H1 (cell line): Measurements from ENCODE around the gene OSBP. TPM values are rescaled to one million over a fixed set of nuclear protein-coding genes. Genes with fewer than 3 reads are reported as not detected.

Experiments used
- CTCF ChIA-PET: fragments of 300-600 bp; sonication (Branson Sonifier 250); formaldehyde crosslinking; loops from one replicate; lab custom pipeline; 2021; ENCODE audit not compliant: partially characterized antibody; lab: Charles Lee
- POLR2A ChIA-PET: fragments of 300-600 bp; sonication (Branson Sonifier 250); formaldehyde crosslinking; loops from one replicate; lab custom pipeline; 2021; ENCODE audit warnings: inconsistent platforms; ENCODE audit not compliant: partially characterized antibody; lab: Charles Lee
- DNase-seq, 2 experiments: peaks; one replicate each; pipeline versions ENCODE4 v3.0.0 to v3.0.0-alpha.2; 2010 to 2022; ENCODE audit warnings: low spot score in 2 of 2, low read depth in 1 of 2, mixed read lengths in 1 of 2
- FAIRE-seq: peaks from 2 replicates; lab custom pipeline; 2011; peaks lifted over from hg19 to GRCh38; lab: Jason Lieb, UNC
- H2AFZ ChIP-seq: 2 replicates; pipeline ENCODE4 v1.8.1; 2012; ENCODE audit warnings: low read length, inconsistent platforms
- H2AK5ac ChIP-seq: 2 replicates; pipeline ENCODE4 v1.6.1; 2013; ENCODE audit warnings: low read depth, low read length
- H2BK120ac ChIP-seq: replicated peaks from 2 replicates; pipeline ENCODE3; 2013; ENCODE audit warnings: low read depth, low read length, inconsistent platforms
- H2BK12ac ChIP-seq: 2 replicates; pipeline ENCODE4 v1.6.1; 2013; ENCODE audit warnings: low read depth, low read length
- H2BK15ac ChIP-seq: 2 replicates; pipeline ENCODE4 v1.6.1; 2013; ENCODE audit warnings: low read length
- H2BK20ac ChIP-seq: 2 replicates; pipeline ENCODE4 v1.6.1; 2013; ENCODE audit warnings: low read length
- H2BK5ac ChIP-seq: 2 replicates; pipeline ENCODE4 v1.6.1; 2013; ENCODE audit warnings: low read depth, low read length
- H3K14ac ChIP-seq: 2 replicates; pipeline ENCODE4 v1.6.1; 2013; ENCODE audit warnings: inconsistent platforms; ENCODE audit not compliant: insufficient read length
- H3K18ac ChIP-seq: 2 replicates; pipeline ENCODE4 v1.6.1; 2013; ENCODE audit warnings: low read length; ENCODE audit errors: extremely low read depth
- H3K23ac ChIP-seq: 2 replicates; pipeline ENCODE4 v1.6.1; 2013; ENCODE audit warnings: inconsistent platforms; ENCODE audit not compliant: insufficient read length
- H3K23me2 ChIP-seq: 2 replicates; pipeline ENCODE4 v1.6.1; 2013; ENCODE audit warnings: low read depth, low read length
- H3K27ac ChIP-seq: 2 replicates; pipeline ENCODE4 v1.6.1; 2011; ENCODE audit warnings: low read depth, low read length, inconsistent platforms
- H3K27me3 ChIP-seq, 4 experiments: replicated peaks in 1 of 4; 1 replicate in 1 of 4; 2 replicates in 3 of 4; pipeline versions ENCODE4 v1.6.1 to v1.8.1; 2011 to 2013; ENCODE audit warnings: low read length in 3 of 4, mild to moderate bottlenecking in 3 of 4, inconsistent platforms in 2 of 4, mixed read lengths in 2 of 4, moderate library complexity in 1 of 4; ENCODE audit not compliant: control insufficient read depth in 3 of 4, insufficient read depth in 3 of 4; ENCODE audit errors: extremely low read depth in 1 of 4
- H3K36me3 ChIP-seq, 4 experiments: 2 replicates each; pipeline versions ENCODE4 v1.6.1 to v1.8.1; 2011 to 2013; ENCODE audit warnings: mild to moderate bottlenecking in 4 of 4, low read length in 3 of 4, moderate library complexity in 2 of 4, control low read depth in 1 of 4, inconsistent platforms in 1 of 4; ENCODE audit not compliant: insufficient read depth in 4 of 4, control insufficient read depth in 2 of 4
- H3K4ac ChIP-seq: replicated peaks from 2 replicates; pipeline ENCODE3; 2013; ENCODE audit warnings: low read length, low read depth, mixed read lengths, inconsistent platforms; ENCODE audit not compliant: insufficient read length
- H3K4me1 ChIP-seq, 4 experiments: replicated peaks in 1 of 4; 1 replicate in 1 of 4; 2 replicates in 3 of 4; pipeline versions ENCODE4 v1.6.1 to v1.8.1; 2011 to 2013; ENCODE audit warnings: low read length in 3 of 4, inconsistent platforms in 2 of 4, mixed read lengths in 1 of 4; ENCODE audit not compliant: insufficient read depth in 4 of 4, control insufficient read depth in 3 of 4
- H3K4me2 ChIP-seq, 2 experiments: 2 replicates each; pipeline versions ENCODE4 v1.6.1 to v1.8.1; 2011 to 2013; ENCODE audit warnings: low read depth in 2 of 2, low read length in 2 of 2, control low read depth in 1 of 2, inconsistent platforms in 1 of 2, mild to moderate bottlenecking in 1 of 2; ENCODE audit not compliant: insufficient read depth in 1 of 2
- H3K4me3 ChIP-seq, 4 experiments: fragments of 200-600, 300-600 bp in 1 of 4; sonication (generic), shearing (Covaris generic), sonication (Bioruptor Twin) in 1 of 4; 2 replicates each; pipeline versions ENCODE4 v1.5.1 to v1.8.1; 2011 to 2016; ENCODE audit warnings: low read length in 4 of 4, low read depth in 3 of 4, control low read depth in 2 of 4, inconsistent platforms in 2 of 4, mild to moderate bottlenecking in 2 of 4, mixed read lengths in 1 of 4, moderate library complexity in 1 of 4; ENCODE audit not compliant: insufficient read depth in 2 of 4; ENCODE audit errors: extremely low read depth in 1 of 4
- H3K56ac ChIP-seq: replicated peaks from 2 replicates; pipeline ENCODE3; 2013; ENCODE audit warnings: low read depth, mild to moderate bottlenecking, mixed read lengths, low read length, inconsistent platforms; ENCODE audit not compliant: insufficient read length
- H3K79me1 ChIP-seq: 2 replicates; pipeline ENCODE4 v1.6.1; 2013; ENCODE audit warnings: low read depth, low read length, control low read depth
- H3K79me2 ChIP-seq, 2 experiments: 2 replicates each; pipeline versions ENCODE4 v1.6.1 to v1.8.1; 2012 to 2013; ENCODE audit warnings: low read length in 2 of 2, mild to moderate bottlenecking in 2 of 2, inconsistent platforms in 1 of 2; ENCODE audit not compliant: insufficient read depth in 2 of 2, control insufficient read depth in 1 of 2
- H3K9ac ChIP-seq, 4 experiments: replicated peaks in 1 of 4; 1 replicate in 1 of 4; 2 replicates in 3 of 4; pipeline versions ENCODE4 v1.6.1 to v1.8.1; 2011 to 2013; ENCODE audit warnings: low read depth in 3 of 4, low read length in 3 of 4, control low read depth in 2 of 4, mild to moderate bottlenecking in 2 of 4, moderate library complexity in 2 of 4, inconsistent platforms in 1 of 4; ENCODE audit errors: extremely low read depth in 1 of 4
- H3K9me3 ChIP-seq, 2 experiments: 2 replicates each; pipeline versions ENCODE4 v1.6.1 to v1.8.1; 2012 to 2013; ENCODE audit warnings: mild to moderate bottlenecking in 2 of 2, moderate library complexity in 2 of 2, control low read depth in 1 of 2, inconsistent platforms in 1 of 2, low read depth in 1 of 2, low read length in 1 of 2, mixed read lengths in 1 of 2; ENCODE audit not compliant: insufficient read depth in 2 of 2
- H4K20me1 ChIP-seq, 2 experiments: replicated peaks in 1 of 2; 2 replicates each; pipeline versions ENCODE3 to v1.8.1; 2011 to 2013; ENCODE audit warnings: inconsistent platforms in 2 of 2, low read length in 2 of 2, mild to moderate bottlenecking in 1 of 2; ENCODE audit not compliant: insufficient read depth in 2 of 2, control insufficient read depth in 1 of 2
- H4K5ac ChIP-seq: 2 replicates; pipeline ENCODE4 v1.6.1; 2013; ENCODE audit warnings: low read length, low read depth, mixed read lengths, inconsistent platforms; ENCODE audit not compliant: insufficient read length
- H4K8ac ChIP-seq: 2 replicates; pipeline ENCODE4 v1.8.0; 2013; ENCODE audit warnings: mild to moderate bottlenecking, moderate library complexity, low read length, inconsistent platforms; ENCODE audit not compliant: insufficient read depth; ENCODE audit errors: extremely low read depth
- H4K91ac ChIP-seq: replicated peaks from 2 replicates; pipeline ENCODE3; 2013; ENCODE audit warnings: low read length, mixed read lengths, inconsistent platforms; ENCODE audit not compliant: insufficient read length
- ASH2L ChIP-seq: fragments of 200-600, 300-600 bp; sonication (generic); IDR thresholded peaks from one replicate; pipeline ENCODE4 v1.7.1; 2017; ENCODE audit warnings: low read length
- FOSL1 ChIP-seq: IDR thresholded peaks from 2 replicates; pipeline ENCODE4 v1.6.1; 2011; ENCODE audit warnings: mild to moderate bottlenecking, low read depth, low read length, moderate library complexity; ENCODE audit not compliant: insufficient read depth
- SUZ12 ChIP-seq: fragments of 200-600 bp; sonication (generic); IDR thresholded peaks from 2 replicates; pipeline ENCODE4 v1.6.1; 2012; ENCODE audit warnings: mild to moderate bottlenecking, inconsistent platforms, low read length, moderate library complexity, mixed read lengths
- TBP ChIP-seq: IDR thresholded peaks from 2 replicates; pipeline ENCODE4 v1.6.1; 2011; ENCODE audit warnings: low read depth, low read length, improper control_type of control experiment
- WGBS, 2 experiments: shearing (Covaris generic) in 1 of 2; methylation state at CpG; one replicate each; pipeline versions ENCODE4 v1.1.6 to v1.1.7; 2013 to 2015; ENCODE audit warnings: low lambda C conversion rate in 2 of 2, mixed read lengths in 2 of 2, inconsistent platforms in 1 of 2, low coverage in 1 of 2, missing lambda C conversion rate in 1 of 2; ENCODE audit not compliant: insufficient replicate concordance in 2 of 2, insufficient coverage in 1 of 2, insufficient read length in 1 of 2; ENCODE audit errors: extremely low coverage in 1 of 2, missing lambda C conversion rate in 1 of 2; 5-methylcytosine and 5-hydroxymethylcytosine counted together
- polyA plus RNA-seq, 7 experiments: library from polyadenylated mRNA; depleted of rRNA in 3 of 7; stranded (reverse) in 5 of 7; unstranded in 2 of 7; fragments of >200 nt in 5 of 7; fragments of 200-250 nt in 2 of 7; gene quantifications; 1 replicate in 5 of 7; 2 replicates in 1 of 7; 4 replicates in 1 of 7; pipeline versions ENCODE4 v1.2.1 to v1.2.3, GENCODE V29; 2011 to 2013; ENCODE audit warnings: missing spikeins in 2 of 7, mixed read lengths in 2 of 7
- total RNA-seq: library from RNA; stranded (reverse); fragmentation: NEBNext Ultra II Directional; extraction: Animal tissue kit (Norgen Biotek cat#: 25700); gene quantifications from 2 replicates; pipeline ENCODE4 v1.2.1, GENCODE V29; 2021
- TF ChIP-seq, protein P1 (sequence below): IDR thresholded peaks from 2 replicates; pipeline ENCODE4 v1.6.1; 2012; ENCODE audit warnings: inconsistent platforms

OSBP gene
- total and polyA plus RNA-seq, 2 of the 8 experiments (the other 6 are each of a cell fraction or from before 2014, with no cell fraction given): 13.2 to 43.1 TPM

GRCh38 chr11:59545179-59546020 lies 70.2 kb downstream of the OSBP start:
- Histone ChIP-seq H4K20me1 (no peaks in the 10 kb centered on the region), H4K91ac (no peak overlapping the region), H3K79me1 (no peaks in the 10 kb centered on the region), H3K14ac (no peak overlapping the region), H3K27ac (0 out of 2 replicates have a peak overlapping the region, but pooled peaks have one; percentile 19), H3K23ac (no peak overlapping the region), H2AK5ac (no peak overlapping the region), H3K4me3 (no peak overlapping the region), H3K27me3 (no peaks in the 10 kb centered on the region), H3K4ac (no peak overlapping the region), H3K36me3 (no peaks in the 10 kb centered on the region), H2BK15ac (0 out of 2 replicates have a peak overlapping the region, but pooled peaks have one; percentile 29), H3K9ac (no peak overlapping the region), H2BK5ac (no peak overlapping the region), H3K18ac (no peak overlapping the region), H3K56ac (no peak overlapping the region), H3K23me2 (peaks cover 5% of the 10 kb centered on the region; the same call in 1 of the 2 replicates), H2BK20ac (no peak overlapping the region), H2BK120ac (no peak overlapping the region), H3K4me2 (no peak overlapping the region), H2BK12ac (no peak overlapping the region), H2AFZ (peak overlapping the region; percentile 86; the same call in 1 of the 2 replicates), H3K9me3 (no peaks in the 10 kb centered on the region), H3K4me1 (peaks cover 0 to 7% (median 0%) of the 10 kb centered on the region in 4 experiments; a peak in 1 of 7 replicates), H4K8ac (no peak overlapping the region), H3K79me2 (no peaks in the 10 kb centered on the region), H4K5ac (no peak overlapping the region)
- CTCF ChIA-PET: interaction anchor here (0.8 kb wide), 1 partner anchor 8 kb away, joined by 3 read pairs; no protein-coding TSS in a partner anchor
- POLR2A ChIA-PET: interaction anchor here (0.7 kb wide), 1 partner anchor 13 kb away, joined by 3 read pairs; no protein-coding TSS in a partner anchor
- DNase-seq: no peak
- TF ChIP-seq, protein P1, sequence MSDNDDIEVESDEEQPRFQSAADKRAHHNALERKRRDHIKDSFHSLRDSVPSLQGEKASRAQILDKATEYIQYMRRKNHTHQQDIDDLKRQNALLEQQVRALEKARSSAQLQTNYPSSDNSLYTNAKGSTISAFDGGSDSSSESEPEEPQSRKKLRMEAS: no peak
- TF ChIP-seq FOSL1 (no peak), SUZ12 (no peak), TBP (no peak), ASH2L (no peak)
- FAIRE-seq: no peak
- 89% methylated on average over 24 of the region's 24 CpGs; no CpG with 5 or more reads in 1 of the 2 experiments for WGBS, 2 experiments
